IMR-90 (cell line): ENCODE data around the gene LRRC19. TPM values are rescaled to one million over a fixed set of nuclear protein-coding genes. Genes with fewer than 3 reads are reported as not detected.

Source experiments
- ATAC-seq: fragments of 200-7000 bp; cut with Tn5 transposase; 2 replicates; pipeline ENCODE4 v1.9.1; 2020; ENCODE audit warnings: low read depth, mild to moderate bottlenecking, moderate library complexity
- BruUV-seq: library from RNA; stranded (reverse); fragments of 400-500 nt; replicated peaks from 2 replicates; lab custom pipeline; 2021; lab: Mats Ljungman, UMichigan
- CTCF ChIA-PET: fragments of 300-600 bp; formaldehyde crosslinking; extraction: SDS; loops from one replicate; lab custom pipeline; 2021; ENCODE audit warnings: antibody characterized with exemption; lab: Yijun Ruan, JAX
- POLR2A ChIA-PET: fragments of 300-600 bp; sonication (Branson Sonifier 250); formaldehyde crosslinking; loops from one replicate; lab custom pipeline; 2022; ENCODE audit warnings: antibody characterized with exemption; ENCODE audit not compliant: unreplicated experiment; lab: Charles Lee
- DNase-seq: peaks from one replicate; pipeline ENCODE4 v3.0.0; 2013
- H2AFZ ChIP-seq: replicated peaks from 2 replicates; pipeline ENCODE3; 2013; ENCODE audit warnings: low read length, mild to moderate bottlenecking; ENCODE audit not compliant: poor library complexity
- H2AK5ac ChIP-seq: 2 replicates; pipeline ENCODE4 v1.6.1; 2013; ENCODE audit warnings: low read depth, low read length, inconsistent platforms
- H2AK9ac ChIP-seq: replicated peaks from 2 replicates; pipeline ENCODE3; 2013; ENCODE audit warnings: mild to moderate bottlenecking, low read depth, low read length, moderate library complexity; ENCODE audit not compliant: poor library complexity
- H2BK120ac ChIP-seq: 2 replicates; pipeline ENCODE4 v1.6.1; 2013; ENCODE audit warnings: low read depth, low read length, inconsistent platforms
- H2BK15ac ChIP-seq: 3 replicates; pipeline ENCODE4 v1.6.1; 2013; ENCODE audit warnings: low read depth, low read length, inconsistent platforms
- H2BK20ac ChIP-seq: 2 replicates; pipeline ENCODE4 v1.6.1; 2013; ENCODE audit warnings: low read depth, mild to moderate bottlenecking, inconsistent platforms, low read length, moderate library complexity
- H2BK5ac ChIP-seq: 2 replicates; pipeline ENCODE4 v1.6.1; 2013; ENCODE audit warnings: mild to moderate bottlenecking, low read depth, low read length, inconsistent platforms; ENCODE audit not compliant: poor library complexity, severe bottlenecking
- H3K14ac ChIP-seq: replicated peaks from 2 replicates; pipeline ENCODE4 v1.6.1; 2013; ENCODE audit warnings: low read depth, low read length, inconsistent platforms
- H3K18ac ChIP-seq: 2 replicates; pipeline ENCODE4 v1.6.1; 2013; ENCODE audit warnings: low read depth, low read length, control low read depth
- H3K23ac ChIP-seq: 2 replicates; pipeline ENCODE4 v1.6.1; 2013; ENCODE audit warnings: low read depth, low read length, inconsistent platforms
- H3K27ac ChIP-seq: 2 replicates; pipeline ENCODE4 v1.5.1; 2013; ENCODE audit warnings: mild to moderate bottlenecking, control low read depth, low read length; ENCODE audit not compliant: insufficient read depth
- H3K27me3 ChIP-seq: 2 replicates; pipeline ENCODE4 v1.6.1; 2013; ENCODE audit warnings: low read length; ENCODE audit not compliant: control insufficient read depth, insufficient read depth
- H3K36me3 ChIP-seq: 2 replicates; pipeline ENCODE4 v1.6.1; 2013; ENCODE audit warnings: low read length, mixed read lengths; ENCODE audit not compliant: control insufficient read depth, insufficient read depth
- H3K4ac ChIP-seq: 2 replicates; pipeline ENCODE4 v1.6.1; 2013; ENCODE audit warnings: low read depth, low read length, inconsistent platforms
- H3K4me1 ChIP-seq: 2 replicates; pipeline ENCODE4 v1.6.1; 2013; ENCODE audit warnings: low read length, mixed read lengths; ENCODE audit not compliant: control insufficient read depth, insufficient read depth
- H3K4me2 ChIP-seq: 2 replicates; pipeline ENCODE4 v1.6.1; 2013; ENCODE audit warnings: low read depth, mild to moderate bottlenecking, control low read depth, low read length, moderate library complexity
- H3K4me3 ChIP-seq: 2 replicates; pipeline ENCODE4 v1.5.1; 2013; ENCODE audit warnings: low read depth, mild to moderate bottlenecking, control low read depth, low read length, moderate library complexity; ENCODE audit not compliant: insufficient read depth
- H3K56ac ChIP-seq: 2 replicates; pipeline ENCODE4 v1.6.1; 2013; ENCODE audit warnings: low read length, inconsistent platforms; ENCODE audit not compliant: insufficient read depth; ENCODE audit errors: extremely low read depth
- H3K79me1 ChIP-seq, 2 experiments: 2 replicates each; pipeline ENCODE4 v1.6.1; 2013; ENCODE audit warnings: low read length in 2 of 2, inconsistent platforms in 1 of 2, low read depth in 1 of 2
- H3K9ac ChIP-seq: 2 replicates; pipeline ENCODE4 v1.6.1; 2013; ENCODE audit warnings: low read depth, low read length, control low read depth
- H3K9me1 ChIP-seq: 2 replicates; pipeline ENCODE4 v1.6.1; 2013; ENCODE audit warnings: low read length, inconsistent platforms; ENCODE audit not compliant: insufficient read depth
- H3K9me3 ChIP-seq: 2 replicates; pipeline ENCODE4 v1.6.1; 2013; ENCODE audit warnings: low read length; ENCODE audit not compliant: control insufficient read depth, insufficient read depth
- H4K20me1 ChIP-seq: 2 replicates; pipeline ENCODE4 v1.6.1; 2013; ENCODE audit warnings: low read length, inconsistent platforms; ENCODE audit not compliant: insufficient read depth
- H4K5ac ChIP-seq: 2 replicates; pipeline ENCODE4 v1.6.1; 2013; ENCODE audit warnings: mild to moderate bottlenecking, low read depth, low read length, control low read depth
- H4K8ac ChIP-seq, 2 experiments: 2 replicates each; pipeline ENCODE4 v1.6.1; 2013; ENCODE audit warnings: low read depth in 2 of 2, low read length in 2 of 2, control low read depth in 1 of 2, inconsistent platforms in 1 of 2
- H4K91ac ChIP-seq: 2 replicates; pipeline ENCODE4 v1.6.1; 2013; ENCODE audit warnings: low read depth, low read length, inconsistent platforms; ENCODE audit not compliant: insufficient read depth
- BHLHE40 ChIP-seq: fragments of 150-350 bp; IDR thresholded peaks from 2 replicates; pipeline ENCODE4 v1.6.1; 2016; ENCODE audit warnings: mild to moderate bottlenecking, low read depth, low read length
- CEBPB ChIP-seq: IDR thresholded peaks from 2 replicates; pipeline ENCODE4 v1.6.1; 2012; ENCODE audit warnings: low read depth, low read length, improper control_type of control experiment
- CHD1 ChIP-seq: IDR thresholded peaks from 2 replicates; pipeline ENCODE4 v1.6.1; 2012; ENCODE audit warnings: low read depth, low read length, improper control_type of control experiment
- CTCF ChIP-seq: conservative IDR thresholded peaks from 2 replicates; pipeline ENCODE4 v1.5.1; 2012; ENCODE audit warnings: mild to moderate bottlenecking, low read depth, low read length, improper control_type of control experiment
- ELK1 ChIP-seq: fragments of 150-350 bp; IDR thresholded peaks from 2 replicates; pipeline ENCODE4 v1.6.1; 2016; ENCODE audit warnings: low read depth, mild to moderate bottlenecking, low read length, moderate library complexity, borderline replicate concordance
- FOS ChIP-seq: fragments of 150-350 bp; IDR thresholded peaks from 2 replicates; pipeline ENCODE4 v1.6.1; 2016; ENCODE audit warnings: low read depth, low read length
- MAFK ChIP-seq: IDR thresholded peaks from 2 replicates; pipeline ENCODE4 v1.6.1; 2012; ENCODE audit warnings: low read depth, low read length, improper control_type of control experiment
- MAZ ChIP-seq: IDR thresholded peaks from 2 replicates; pipeline ENCODE4 v1.6.1; 2012; ENCODE audit warnings: low read depth, mild to moderate bottlenecking, low read length, improper control_type of control experiment, moderate library complexity, borderline replicate concordance
- MXI1 ChIP-seq: IDR thresholded peaks from 2 replicates; pipeline ENCODE4 v1.6.1; 2012; ENCODE audit warnings: low read depth, mild to moderate bottlenecking, low read length, moderate library complexity, borderline replicate concordance
- NFE2L2 ChIP-seq: fragments of 150-350 bp; IDR thresholded peaks from 2 replicates; pipeline ENCODE4 v1.6.1; 2016; ENCODE audit warnings: low read depth, mild to moderate bottlenecking, low read length
- POLR2A ChIP-seq: IDR thresholded peaks from 2 replicates; pipeline ENCODE4 v1.6.1; 2012; ENCODE audit warnings: mild to moderate bottlenecking, low read depth, low read length
- RAD21 ChIP-seq: IDR thresholded peaks from 2 replicates; pipeline ENCODE4 v1.6.1; 2012; ENCODE audit warnings: low read length, improper control_type of control experiment
- RCOR1 ChIP-seq: IDR thresholded peaks from 2 replicates; pipeline ENCODE4 v1.6.1; 2012; ENCODE audit warnings: mild to moderate bottlenecking, low read length, improper control_type of control experiment; ENCODE audit not compliant: insufficient replicate concordance
- RFX5 ChIP-seq: IDR thresholded peaks from 2 replicates; pipeline ENCODE4 v1.8.0; 2012; ENCODE audit warnings: low read depth, mild to moderate bottlenecking, low read length, moderate library complexity
- SMC3 ChIP-seq: fragments of 150-350 bp; IDR thresholded peaks from 2 replicates; pipeline ENCODE4 v1.6.1; 2016; ENCODE audit warnings: low read depth, mild to moderate bottlenecking, antibody characterized with exemption, low read length, moderate library complexity
- USF2 ChIP-seq: fragments of 150-350 bp; IDR thresholded peaks from 2 replicates; pipeline ENCODE4 v1.6.1; 2017; ENCODE audit warnings: mild to moderate bottlenecking, antibody characterized with exemption, low read length, low read depth
- WGBS, 2 experiments: methylation state at CpG; one replicate each; pipeline versions ENCODE4 v1.1.5 to v1.1.7; 2013; ENCODE audit warnings: missing lambda C conversion rate in 2 of 2; ENCODE audit not compliant: insufficient read length in 1 of 2; ENCODE audit errors: extremely low coverage in 2 of 2; 5-methylcytosine and 5-hydroxymethylcytosine counted together
- dilution Hi-C: fragments of 300-500 bp; cut with HindIII; formaldehyde crosslinking; loops from one replicate; pipeline ENCODE4 v1.14.3; 2018; ENCODE audit warnings: low sequenced_read_pairs; ENCODE audit not compliant: unreplicated experiment
- in situ Hi-C: fragments of 300-500 bp; cut with MboI; formaldehyde crosslinking; loops from 3 replicates; pipeline ENCODE4 v1.14.3; 2019; ENCODE audit warnings: low sequenced_read_pairs, inconsistent platforms, mixed read lengths
- intact Hi-C: fragments of 100-400 bp; cut with micrococcal nuclease; formaldehyde crosslinking; loops from 2 replicates; pipeline ENCODE4 v1.10.0; 2022
- polyA plus RNA-seq, 3 experiments: library from polyadenylated mRNA; depleted of rRNA; stranded (reverse); fragments of >200 nt; gene quantifications; 2 replicates each; pipeline ENCODE4 v1.2.3, GENCODE V29; 2012; ENCODE audit warnings: low replicate concordance in 1 of 3
- total RNA-seq: library from RNA; depleted of rRNA; stranded (reverse); fragments of >200 nt; gene quantifications from 2 replicates; pipeline ENCODE4 v1.2.3, GENCODE V29; 2012

The LRRC19 gene
- total and polyA plus RNA-seq, 2 of the 4 experiments (the other 2 are of a cell fraction), result not detected

- ATAC-seq (no peak), DNase-seq (peak; percentile 24)
- no peak overlapping the region for H2AK9ac ChIP-seq
- no peak overlapping the region for H3K4ac ChIP-seq
- in situ Hi-C loops (no loop called here), dilution Hi-C loops (no loop called here), intact Hi-C loops (loop anchor here (10.0 kb wide), 3 partner anchors 135 to 235 kb away; no protein-coding TSS in a partner anchor)
- H2BK5ac ChIP-seq, result no peak overlapping the region
- ChIA-PET POLR2A (no interaction called here), CTCF (no interaction called here)
- H4K20me1 ChIP-seq, result no peaks in the 10 kb centered on the region; the same call in 1 of the 2 replicates
- H2AFZ ChIP-seq, result no peak overlapping the region
- 33% methylated on average over 1 of the region's 6 CpGs; no CpG with 5 or more reads in 1 of the 2 experiments for WGBS, 2 experiments
- TF ChIP-seq MAZ, result no peak
- no peak for TF ChIP-seq MXI1
- no peak for TF ChIP-seq USF2
- TF ChIP-seq POLR2A, result no peak
- no peak for TF ChIP-seq RFX5
- TF ChIP-seq CHD1, result no peak
- TF ChIP-seq CTCF, result no peak
- TF ChIP-seq ELK1, result no peak
- no peak for TF ChIP-seq BHLHE40
- TF ChIP-seq CEBPB, result no peak
- TF ChIP-seq SMC3, result no peak
- TF ChIP-seq RCOR1, result no peak
- no peak for TF ChIP-seq FOS
- no peak for TF ChIP-seq NFE2L2
- TF ChIP-seq RAD21, result no peak
- TF ChIP-seq MAFK, result no peak
- H3K9me3 ChIP-seq, result no peaks in the 10 kb centered on the region
- no peaks in the 10 kb centered on the region for H3K36me3 ChIP-seq
- no peak overlapping the region for H4K91ac ChIP-seq
- no peak overlapping the region for H2AK5ac ChIP-seq
- no peaks in the 10 kb centered on the region for H3K9me1 ChIP-seq
- peaks cover 0 to 11% of the 10 kb centered on the region in 2 experiments; a peak in 3 of 4 replicates for H3K79me1 ChIP-seq
- H3K4me1 ChIP-seq, result peaks cover 2% of the 10 kb centered on the region; the same call in 1 of the 2 replicates
- H3K18ac ChIP-seq, result no peak overlapping the region
- H3K56ac ChIP-seq, result no peak overlapping the region
- no peak overlapping the region for H2BK15ac ChIP-seq
- no peak overlapping the region for H3K4me3 ChIP-seq
- H3K23ac ChIP-seq, result no peak overlapping the region
- no peak overlapping the region for H4K5ac ChIP-seq
- no peak overlapping the region for H2BK20ac ChIP-seq
- no peak overlapping the region for H3K4me2 ChIP-seq
- H3K9ac ChIP-seq, result no peak overlapping the region
- 0 out of 4 replicates have a peak overlapping the region, but pooled peaks of 1 of the 2 experiments have one; percentile 14 for H4K8ac ChIP-seq
- no TSS peak for BruUV-seq
- H3K14ac ChIP-seq, result no peak overlapping the region
- no peak overlapping the region for H2BK120ac ChIP-seq
- no peaks in the 10 kb centered on the region for H3K27me3 ChIP-seq
- no peak overlapping the region for H3K27ac ChIP-seq
These were observed 55.8 kb downstream of the LRRC19 start for GRCh38 chr9:26949637-26950069.
